GM12875 (cell line): ENCODE results near the gene XIRP1.

Source experiments
- H3K4me3 ChIP-seq: one replicate; pipeline ENCODE4 v1.5.1; 2011; ENCODE audit warnings: low read depth, low read length, control low read depth
- TF ChIP-seq, protein P1 (sequence below): IDR thresholded peaks from 2 replicates; pipeline ENCODE4 v1.5.1; 2011; ENCODE audit warnings: low read depth, mild to moderate bottlenecking, control low read depth, inconsistent platforms, low read length, moderate library complexity, borderline replicate concordance; ENCODE audit not compliant: insufficient read depth

Gene XIRP1

GRCh38 chr3:39191111-39191510 lies 1.3 kb downstream of the XIRP1 start:
- no peak overlapping the region for H3K4me3 ChIP-seq
- TF ChIP-seq, protein P1, sequence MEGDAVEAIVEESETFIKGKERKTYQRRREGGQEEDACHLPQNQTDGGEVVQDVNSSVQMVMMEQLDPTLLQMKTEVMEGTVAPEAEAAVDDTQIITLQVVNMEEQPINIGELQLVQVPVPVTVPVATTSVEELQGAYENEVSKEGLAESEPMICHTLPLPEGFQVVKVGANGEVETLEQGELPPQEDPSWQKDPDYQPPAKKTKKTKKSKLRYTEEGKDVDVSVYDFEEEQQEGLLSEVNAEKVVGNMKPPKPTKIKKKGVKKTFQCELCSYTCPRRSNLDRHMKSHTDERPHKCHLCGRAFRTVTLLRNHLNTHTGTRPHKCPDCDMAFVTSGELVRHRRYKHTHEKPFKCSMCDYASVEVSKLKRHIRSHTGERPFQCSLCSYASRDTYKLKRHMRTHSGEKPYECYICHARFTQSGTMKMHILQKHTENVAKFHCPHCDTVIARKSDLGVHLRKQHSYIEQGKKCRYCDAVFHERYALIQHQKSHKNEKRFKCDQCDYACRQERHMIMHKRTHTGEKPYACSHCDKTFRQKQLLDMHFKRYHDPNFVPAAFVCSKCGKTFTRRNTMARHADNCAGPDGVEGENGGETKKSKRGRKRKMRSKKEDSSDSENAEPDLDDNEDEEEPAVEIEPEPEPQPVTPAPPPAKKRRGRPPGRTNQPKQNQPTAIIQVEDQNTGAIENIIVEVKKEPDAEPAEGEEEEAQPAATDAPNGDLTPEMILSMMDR: no peak

DNA sequence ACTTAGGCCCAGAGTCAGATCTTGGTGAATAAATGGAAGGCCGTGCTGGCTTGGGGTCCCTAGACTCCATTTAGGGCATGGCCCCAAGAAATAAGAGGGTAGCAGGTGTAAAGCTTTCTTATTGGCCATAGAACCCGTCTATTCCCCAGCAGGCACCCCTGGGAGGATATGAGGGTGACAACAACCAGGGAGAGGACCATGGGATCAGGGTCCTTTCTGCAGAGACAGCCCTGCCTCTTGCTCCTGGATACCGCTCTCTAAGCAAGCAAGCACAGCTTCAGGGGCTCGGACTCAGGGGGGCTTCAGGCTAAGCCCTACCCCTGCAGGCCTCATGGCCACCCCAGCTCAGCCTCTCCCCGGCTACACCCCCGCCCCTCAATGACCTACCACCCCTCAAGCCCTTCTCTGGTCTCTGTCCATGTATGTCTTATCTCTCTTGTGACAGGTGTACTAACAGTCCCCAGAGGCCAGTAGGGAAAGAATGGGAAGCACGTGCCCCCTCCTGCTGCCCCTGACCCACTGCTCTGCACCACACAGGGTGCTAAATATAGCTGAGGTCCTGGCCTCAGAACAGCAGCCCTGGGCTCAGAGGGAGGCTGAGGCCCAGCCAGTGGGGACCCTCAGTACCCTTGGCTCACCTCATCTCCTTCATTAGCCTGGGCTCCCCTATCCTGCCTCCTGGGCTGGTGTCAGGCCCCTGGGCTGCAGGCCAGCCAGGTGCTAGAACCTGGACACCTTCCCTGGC lies 1.9 kb downstream of the XIRP1 start:
- no peak overlapping the region for H3K4me3 ChIP-seq
- TF ChIP-seq, protein P1: no peak

- no peak overlapping the region for H3K4me3 ChIP-seq
- TF ChIP-seq, protein P1: peak; percentile 79
Observed at GRCh38 chr3:39189959-39190269, 2.5 kb downstream of the XIRP1 start.

- TF ChIP-seq, protein P1: no peak
- no peak overlapping the region for H3K4me3 ChIP-seq
Observed at GRCh38 chr3:39189150-39189958, 3.0 kb downstream of the XIRP1 start.

- TF ChIP-seq, protein P1: no peak
- no peak overlapping the region for H3K4me3 ChIP-seq
Observed at GRCh38 chr3:39188271-39189149, 3.9 kb downstream of the XIRP1 start.

DNA sequence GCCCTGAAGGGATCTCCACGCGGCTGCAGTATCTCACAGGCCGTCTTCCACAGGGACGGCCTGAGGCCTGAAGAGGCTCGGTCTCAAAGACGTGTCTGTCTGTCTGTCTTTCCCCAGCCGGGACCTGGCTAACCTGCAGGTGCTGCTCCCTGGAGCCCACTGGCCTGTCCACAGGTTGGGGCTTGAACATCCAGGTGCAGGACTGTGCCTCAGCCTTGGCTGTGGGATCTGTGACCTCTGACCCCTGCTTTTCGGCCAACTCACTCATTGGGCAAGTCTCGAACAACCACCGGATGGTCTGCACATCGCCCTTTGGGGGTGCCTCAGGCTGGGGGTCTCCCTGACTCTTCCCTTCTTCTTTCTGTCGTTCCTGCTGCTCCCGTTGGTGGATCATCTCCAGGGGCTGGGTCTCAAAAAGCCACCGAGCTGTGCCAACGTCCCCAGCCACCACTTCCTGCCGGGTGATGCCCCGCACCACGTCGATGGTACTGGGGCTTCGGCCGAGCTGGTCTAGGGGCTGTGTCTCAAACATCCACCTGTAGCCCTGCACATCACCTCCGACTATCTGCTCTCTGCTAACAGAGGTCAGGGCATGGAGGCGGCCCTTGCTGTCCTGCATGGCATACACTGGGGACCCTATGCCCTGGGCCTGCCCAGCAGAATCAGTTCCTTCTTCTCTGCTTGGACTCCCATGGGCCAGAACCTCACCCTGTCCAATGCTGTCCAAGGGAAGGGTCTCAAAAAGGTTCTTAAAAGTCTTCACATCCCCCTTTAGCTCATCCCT lies 4.8 kb downstream of the XIRP1 start:
- no peak overlapping the region for H3K4me3 ChIP-seq
- TF ChIP-seq, protein P1: no peak
